HepG2 (cell line): ENCODE data around the gene TEAD3. TPM values are rescaled to one million over a fixed set of nuclear protein-coding genes. Genes with fewer than 3 reads are reported as not detected.

Source experiments
- BATF2 ChIP-seq: sonication (generic); formaldehyde crosslinking; IDR thresholded peaks from 2 replicates; pipeline ENCODE4 v1.8.0; 2022; ENCODE audit warnings: mild to moderate bottlenecking, missing genetic modification reagents, moderate library complexity
- BHLHE40 ChIP-seq: IDR thresholded peaks from 2 replicates; pipeline ENCODE4 v1.6.1; 2011; ENCODE audit warnings: low read length, improper control_type of control experiment
- GMEB2 ChIP-seq: IDR thresholded peaks from 2 replicates; pipeline ENCODE4 v1.6.1; 2016; ENCODE audit warnings: missing biosample characterization, missing genetic modification reagents, low read depth
- GRHL1 ChIP-seq: sonication (generic); formaldehyde crosslinking; conservative IDR thresholded peaks from 2 replicates; pipeline ENCODE4 v1.8.0; 2022; ENCODE audit warnings: missing genetic modification reagents
- GTF3A ChIP-seq: sonication (generic); formaldehyde crosslinking; conservative IDR thresholded peaks from 2 replicates; pipeline ENCODE4 v1.4.0; 2020; ENCODE audit warnings: mild to moderate bottlenecking, missing genetic modification reagents
- HBP1 ChIP-seq: IDR thresholded peaks from 2 replicates; pipeline ENCODE4 v1.6.1; 2016; ENCODE audit warnings: low read depth, control low read depth
- KLF16 ChIP-seq, 2 experiments: sonication (generic) in 1 of 2; formaldehyde crosslinking in 1 of 2; IDR thresholded peaks; 2 replicates each; pipeline versions ENCODE4 v1.6.1 to v1.8.0; 2016 to 2023; ENCODE audit warnings: missing genetic modification reagents in 2 of 2, missing compliant biosample characterization in 1 of 2
- PREB ChIP-seq: sonication (generic); formaldehyde crosslinking; IDR thresholded peaks from 2 replicates; pipeline ENCODE4 v1.4.0; 2020; ENCODE audit warnings: missing genetic modification reagents
- SCMH1 ChIP-seq: sonication (generic); formaldehyde crosslinking; IDR thresholded peaks from 2 replicates; pipeline ENCODE4 v1.9.0; 2021; ENCODE audit warnings: missing genetic modification reagents, mild to moderate bottlenecking, borderline replicate concordance
- SOX6 ChIP-seq, 2 experiments: fragments of 450-650 bp in 1 of 2; sonication (generic) in 1 of 2; formaldehyde crosslinking in 1 of 2; IDR thresholded peaks; 2 replicates each; pipeline versions ENCODE4 v1.4.0 to v1.6.1; 2017 to 2020; ENCODE audit warnings: antibody characterized with exemption in 1 of 2, mild to moderate bottlenecking in 1 of 2, missing genetic modification reagents in 1 of 2
- SP4 ChIP-seq: sonication (generic); formaldehyde crosslinking; IDR thresholded peaks from 2 replicates; pipeline ENCODE4 v1.8.1; 2023; ENCODE audit warnings: mild to moderate bottlenecking, missing genetic modification reagents
- ZNF383 ChIP-seq: sonication (generic); formaldehyde crosslinking; IDR thresholded peaks from 2 replicates; pipeline ENCODE4 v1.4.0; 2020; ENCODE audit warnings: missing genetic modification reagents, mild to moderate bottlenecking, borderline replicate concordance
- ZNF646 ChIP-seq: sonication (generic); formaldehyde crosslinking; IDR thresholded peaks from 2 replicates; pipeline ENCODE4 v1.9.0; 2021; ENCODE audit warnings: mild to moderate bottlenecking, missing genetic modification reagents
- polyA plus RNA-seq, 8 experiments: library from polyadenylated mRNA; depleted of rRNA in 3 of 8; stranded (reverse) in 7 of 8; unstranded in 1 of 8; fragments of >200 nt; fragmentation: Illumina TruSeq in 4 of 8; extraction: Trizol in 4 of 8; gene quantifications; 2 replicates each; pipeline versions ENCODE4 v1.2.1 to v1.2.3, GENCODE V29; 2011 to 2016; ENCODE audit warnings: low read depth in 4 of 8, missing spikeins in 1 of 8, mixed read lengths in 1 of 8; ENCODE audit not compliant: insufficient read depth in 1 of 8
- total RNA-seq, 5 experiments: library from RNA; depleted of rRNA; stranded (reverse); fragments of >200 nt; fragmentation: Illumina TruSeq; extraction: Trizol; gene quantifications; 2 replicates each; pipeline ENCODE4 v1.2.3, GENCODE V29; 2016; ENCODE audit warnings: low read depth in 1 of 5

The TEAD3 gene
- total and polyA plus RNA-seq, 2 of the 13 experiments (the other 11 are each of a cell fraction or from before 2014, with no cell fraction given) = 15.1 to 16.5 TPM

- TF ChIP-seq SP4 (CRISPR knock-in tag) (0 out of 2 replicates have a peak, but pooled peaks have one; percentile 34), BATF2 (no peak), GMEB2 (CRISPR knock-in tag) (no peak; the same call in 1 of the 2 replicates), BHLHE40 (0 out of 2 replicates have a peak, but pooled peaks have one; percentile 27), PREB (CRISPR knock-in tag) (0 out of 2 replicates have a peak, but pooled peaks have one; percentile 47), SCMH1 (CRISPR knock-in tag) (no peak), GTF3A (CRISPR knock-in tag) (no peak), HBP1 (CRISPR knock-in tag) (peak; percentile 26; the same call in 1 of the 2 replicates), ZNF383 (no peak), SOX6 (IDR thresholded peaks at IDR 0.05) (no peak), SOX6 (CRISPR knock-in tag; IDR thresholded peaks at IDR 0.05) (no peak; the same call in 1 of the 2 replicates), KLF16 (CRISPR knock-in tag; IDR thresholded peaks at IDR 0.05) (peak in 1 of 2 experiments; percentile 13; a peak in 1 of 4 replicates), ZNF646 (CRISPR knock-in tag) (no peak), GRHL1 (CRISPR knock-in tag) (no peak)
Observed at GRCh38 chr6:35469751-35470662, 26.9 kb downstream of the TEAD3 start (continued).
